IMR-90 (cell line): Measurements from ENCODE around the gene HIRA. TPM values are rescaled to one million over a fixed set of nuclear protein-coding genes. Genes with fewer than 3 reads are reported as not detected.

Source experiments
- ATAC-seq: fragments of 200-7000 bp; cut with Tn5 transposase; 2 replicates; pipeline ENCODE4 v1.9.1; 2020; ENCODE audit warnings: low read depth, mild to moderate bottlenecking, moderate library complexity
- BruUV-seq: library from RNA; stranded (reverse); fragments of 400-500 nt; replicated peaks from 2 replicates; lab custom pipeline; 2021; lab: Mats Ljungman, UMichigan
- CTCF ChIA-PET: fragments of 300-600 bp; formaldehyde crosslinking; extraction: SDS; loops from one replicate; lab custom pipeline; 2021; ENCODE audit warnings: antibody characterized with exemption; lab: Yijun Ruan, JAX
- POLR2A ChIA-PET: fragments of 300-600 bp; sonication (Branson Sonifier 250); formaldehyde crosslinking; loops from one replicate; lab custom pipeline; 2022; ENCODE audit warnings: antibody characterized with exemption; ENCODE audit not compliant: unreplicated experiment; lab: Charles Lee
- DNase-seq: peaks from one replicate; pipeline ENCODE4 v3.0.0; 2013
- H2AFZ ChIP-seq: replicated peaks from 2 replicates; pipeline ENCODE3; 2013; ENCODE audit warnings: low read length, mild to moderate bottlenecking; ENCODE audit not compliant: poor library complexity
- H2AK5ac ChIP-seq: 2 replicates; pipeline ENCODE4 v1.6.1; 2013; ENCODE audit warnings: low read depth, low read length, inconsistent platforms
- H2AK9ac ChIP-seq: replicated peaks from 2 replicates; pipeline ENCODE3; 2013; ENCODE audit warnings: mild to moderate bottlenecking, low read depth, low read length, moderate library complexity; ENCODE audit not compliant: poor library complexity
- H2BK120ac ChIP-seq: 2 replicates; pipeline ENCODE4 v1.6.1; 2013; ENCODE audit warnings: low read depth, low read length, inconsistent platforms
- H2BK15ac ChIP-seq: 3 replicates; pipeline ENCODE4 v1.6.1; 2013; ENCODE audit warnings: low read depth, low read length, inconsistent platforms
- H2BK20ac ChIP-seq: 2 replicates; pipeline ENCODE4 v1.6.1; 2013; ENCODE audit warnings: low read depth, mild to moderate bottlenecking, inconsistent platforms, low read length, moderate library complexity
- H2BK5ac ChIP-seq: 2 replicates; pipeline ENCODE4 v1.6.1; 2013; ENCODE audit warnings: mild to moderate bottlenecking, low read depth, low read length, inconsistent platforms; ENCODE audit not compliant: poor library complexity, severe bottlenecking
- H3K14ac ChIP-seq: replicated peaks from 2 replicates; pipeline ENCODE4 v1.6.1; 2013; ENCODE audit warnings: low read depth, low read length, inconsistent platforms
- H3K18ac ChIP-seq: 2 replicates; pipeline ENCODE4 v1.6.1; 2013; ENCODE audit warnings: low read depth, low read length, control low read depth
- H3K23ac ChIP-seq: 2 replicates; pipeline ENCODE4 v1.6.1; 2013; ENCODE audit warnings: low read depth, low read length, inconsistent platforms
- H3K27ac ChIP-seq: 2 replicates; pipeline ENCODE4 v1.5.1; 2013; ENCODE audit warnings: mild to moderate bottlenecking, control low read depth, low read length; ENCODE audit not compliant: insufficient read depth
- H3K27me3 ChIP-seq: 2 replicates; pipeline ENCODE4 v1.6.1; 2013; ENCODE audit warnings: low read length; ENCODE audit not compliant: control insufficient read depth, insufficient read depth
- H3K36me3 ChIP-seq: 2 replicates; pipeline ENCODE4 v1.6.1; 2013; ENCODE audit warnings: low read length, mixed read lengths; ENCODE audit not compliant: control insufficient read depth, insufficient read depth
- H3K4ac ChIP-seq: 2 replicates; pipeline ENCODE4 v1.6.1; 2013; ENCODE audit warnings: low read depth, low read length, inconsistent platforms
- H3K4me1 ChIP-seq: 2 replicates; pipeline ENCODE4 v1.6.1; 2013; ENCODE audit warnings: low read length, mixed read lengths; ENCODE audit not compliant: control insufficient read depth, insufficient read depth
- H3K4me2 ChIP-seq: 2 replicates; pipeline ENCODE4 v1.6.1; 2013; ENCODE audit warnings: low read depth, mild to moderate bottlenecking, control low read depth, low read length, moderate library complexity
- H3K4me3 ChIP-seq: 2 replicates; pipeline ENCODE4 v1.5.1; 2013; ENCODE audit warnings: low read depth, mild to moderate bottlenecking, control low read depth, low read length, moderate library complexity; ENCODE audit not compliant: insufficient read depth
- H3K56ac ChIP-seq: 2 replicates; pipeline ENCODE4 v1.6.1; 2013; ENCODE audit warnings: low read length, inconsistent platforms; ENCODE audit not compliant: insufficient read depth; ENCODE audit errors: extremely low read depth
- H3K79me1 ChIP-seq, 2 experiments: 2 replicates each; pipeline ENCODE4 v1.6.1; 2013; ENCODE audit warnings: low read length in 2 of 2, inconsistent platforms in 1 of 2, low read depth in 1 of 2
- H3K9ac ChIP-seq: 2 replicates; pipeline ENCODE4 v1.6.1; 2013; ENCODE audit warnings: low read depth, low read length, control low read depth
- H3K9me1 ChIP-seq: 2 replicates; pipeline ENCODE4 v1.6.1; 2013; ENCODE audit warnings: low read length, inconsistent platforms; ENCODE audit not compliant: insufficient read depth
- H3K9me3 ChIP-seq: 2 replicates; pipeline ENCODE4 v1.6.1; 2013; ENCODE audit warnings: low read length; ENCODE audit not compliant: control insufficient read depth, insufficient read depth
- H4K20me1 ChIP-seq: 2 replicates; pipeline ENCODE4 v1.6.1; 2013; ENCODE audit warnings: low read length, inconsistent platforms; ENCODE audit not compliant: insufficient read depth
- H4K5ac ChIP-seq: 2 replicates; pipeline ENCODE4 v1.6.1; 2013; ENCODE audit warnings: mild to moderate bottlenecking, low read depth, low read length, control low read depth
- H4K8ac ChIP-seq, 2 experiments: 2 replicates each; pipeline ENCODE4 v1.6.1; 2013; ENCODE audit warnings: low read depth in 2 of 2, low read length in 2 of 2, control low read depth in 1 of 2, inconsistent platforms in 1 of 2
- H4K91ac ChIP-seq: 2 replicates; pipeline ENCODE4 v1.6.1; 2013; ENCODE audit warnings: low read depth, low read length, inconsistent platforms; ENCODE audit not compliant: insufficient read depth
- BHLHE40 ChIP-seq: fragments of 150-350 bp; IDR thresholded peaks from 2 replicates; pipeline ENCODE4 v1.6.1; 2016; ENCODE audit warnings: mild to moderate bottlenecking, low read depth, low read length
- CEBPB ChIP-seq: IDR thresholded peaks from 2 replicates; pipeline ENCODE4 v1.6.1; 2012; ENCODE audit warnings: low read depth, low read length, improper control_type of control experiment
- CTCF ChIP-seq: conservative IDR thresholded peaks from 2 replicates; pipeline ENCODE4 v1.5.1; 2012; ENCODE audit warnings: mild to moderate bottlenecking, low read depth, low read length, improper control_type of control experiment
- ELK1 ChIP-seq: fragments of 150-350 bp; IDR thresholded peaks from 2 replicates; pipeline ENCODE4 v1.6.1; 2016; ENCODE audit warnings: low read depth, mild to moderate bottlenecking, low read length, moderate library complexity, borderline replicate concordance
- NFE2L2 ChIP-seq: fragments of 150-350 bp; IDR thresholded peaks from 2 replicates; pipeline ENCODE4 v1.6.1; 2016; ENCODE audit warnings: low read depth, mild to moderate bottlenecking, low read length
- POLR2A ChIP-seq: IDR thresholded peaks from 2 replicates; pipeline ENCODE4 v1.6.1; 2012; ENCODE audit warnings: mild to moderate bottlenecking, low read depth, low read length
- WGBS, 2 experiments: methylation state at CpG; one replicate each; pipeline versions ENCODE4 v1.1.5 to v1.1.7; 2013; ENCODE audit warnings: missing lambda C conversion rate in 2 of 2; ENCODE audit not compliant: insufficient read length in 1 of 2; ENCODE audit errors: extremely low coverage in 2 of 2; 5-methylcytosine and 5-hydroxymethylcytosine counted together
- dilution Hi-C: fragments of 300-500 bp; cut with HindIII; formaldehyde crosslinking; loops from one replicate; pipeline ENCODE4 v1.14.3; 2018; ENCODE audit warnings: low sequenced_read_pairs; ENCODE audit not compliant: unreplicated experiment
- in situ Hi-C: fragments of 300-500 bp; cut with MboI; formaldehyde crosslinking; loops from 3 replicates; pipeline ENCODE4 v1.14.3; 2019; ENCODE audit warnings: low sequenced_read_pairs, inconsistent platforms, mixed read lengths
- intact Hi-C: fragments of 100-400 bp; cut with micrococcal nuclease; formaldehyde crosslinking; loops from 2 replicates; pipeline ENCODE4 v1.10.0; 2022
- polyA plus RNA-seq, 3 experiments: library from polyadenylated mRNA; depleted of rRNA; stranded (reverse); fragments of >200 nt; gene quantifications; 2 replicates each; pipeline ENCODE4 v1.2.3, GENCODE V29; 2012; ENCODE audit warnings: low replicate concordance in 1 of 3
- total RNA-seq: library from RNA; depleted of rRNA; stranded (reverse); fragments of >200 nt; gene quantifications from 2 replicates; pipeline ENCODE4 v1.2.3, GENCODE V29; 2012
- TF ChIP-seq, protein P1 (sequence below): fragments of 150-350 bp; IDR thresholded peaks from 2 replicates; pipeline ENCODE4 v1.6.1; 2017; ENCODE audit warnings: mild to moderate bottlenecking, antibody characterized with exemption, low read length, low read depth

The HIRA gene
- total and polyA plus RNA-seq, 2 of the 4 experiments (the other 2 are of a cell fraction) = 14.5 to 24.2 TPM

DNA sequence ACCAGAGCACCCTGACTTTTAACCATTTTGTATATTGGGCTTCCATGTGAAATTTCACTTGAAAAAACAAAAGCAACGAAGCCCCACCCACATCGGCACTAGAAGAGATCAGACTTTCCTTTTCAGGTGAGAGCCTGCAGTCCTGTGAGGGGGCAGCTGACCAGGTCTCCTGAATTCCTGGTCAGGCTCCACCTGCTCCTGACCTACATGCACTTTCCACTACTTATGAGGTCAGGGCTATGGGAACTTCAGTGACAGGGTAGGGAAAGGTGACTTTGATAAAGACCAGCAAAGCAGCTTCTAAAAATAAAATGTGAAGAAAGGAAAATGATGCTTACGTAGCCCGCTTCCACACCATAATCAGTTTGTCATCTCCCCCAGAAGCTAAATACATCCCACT is 24.7 kb downstream of the HIRA start:
- no peak overlapping the region for H3K4ac ChIP-seq
- intact Hi-C loops (no loop called here), in situ Hi-C loops (no loop called here), dilution Hi-C loops (no loop called here)
- no peak overlapping the region for H3K9ac ChIP-seq
- H4K5ac ChIP-seq = no peak overlapping the region
- no peak overlapping the region for H2BK5ac ChIP-seq
- no peak overlapping the region for H2BK15ac ChIP-seq
- no peak overlapping the region for H4K8ac ChIP-seq
- no peak overlapping the region for H3K56ac ChIP-seq
- H3K79me1 ChIP-seq = peaks cover 36 to 61% of the 10 kb centered on the region in 2 experiments
- H3K4me2 ChIP-seq = no peak overlapping the region
- no peak overlapping the region for H3K14ac ChIP-seq
- no peak overlapping the region for H3K18ac ChIP-seq
- WGBS, 2 experiments = no CpG with 5 or more reads among the region's 4 CpGs
- peaks cover 3% of the 10 kb centered on the region for H3K4me1 ChIP-seq
- H3K4me3 ChIP-seq = no peak overlapping the region
- no peak overlapping the region for H2AK5ac ChIP-seq
- H3K27ac ChIP-seq = no peak overlapping the region
- DNase-seq = no peak
- no peak overlapping the region for H2AFZ ChIP-seq
- H3K27me3 ChIP-seq = no peaks in the 10 kb centered on the region
- H2BK120ac ChIP-seq = no peak overlapping the region
- ATAC-seq = no peak
- H4K20me1 ChIP-seq = peaks cover 17% of the 10 kb centered on the region
- H2AK9ac ChIP-seq = no peak overlapping the region
- peaks cover 17% of the 10 kb centered on the region for H3K9me1 ChIP-seq
- POLR2A ChIA-PET = no interaction called here
- no peaks in the 10 kb centered on the region for H3K9me3 ChIP-seq
- CTCF ChIA-PET = no interaction called here
- H3K23ac ChIP-seq = no peak overlapping the region
- TF ChIP-seq POLR2A (no peak), BHLHE40 (no peak), CEBPB (no peak), CTCF (no peak), NFE2L2 (no peak), ELK1 (no peak)
- TF ChIP-seq, protein P1, sequence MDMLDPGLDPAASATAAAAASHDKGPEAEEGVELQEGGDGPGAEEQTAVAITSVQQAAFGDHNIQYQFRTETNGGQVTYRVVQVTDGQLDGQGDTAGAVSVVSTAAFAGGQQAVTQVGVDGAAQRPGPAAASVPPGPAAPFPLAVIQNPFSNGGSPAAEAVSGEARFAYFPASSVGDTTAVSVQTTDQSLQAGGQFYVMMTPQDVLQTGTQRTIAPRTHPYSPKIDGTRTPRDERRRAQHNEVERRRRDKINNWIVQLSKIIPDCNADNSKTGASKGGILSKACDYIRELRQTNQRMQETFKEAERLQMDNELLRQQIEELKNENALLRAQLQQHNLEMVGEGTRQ = no peak
- BruUV-seq = no TSS peak
- no peak overlapping the region for H4K91ac ChIP-seq
- peaks cover 38% of the 10 kb centered on the region for H3K36me3 ChIP-seq
- no peak overlapping the region for H2BK20ac ChIP-seq
